NB4 (cell line): ENCODE data around the gene ZNF628.
A peak's percentile ranks its signal among the peaks of the same experiment; 100 is the strongest.

Experiments
- DNase-seq: peaks from one replicate; pipeline ENCODE4 v3.0.0; 2010; ENCODE audit warnings: low read depth
- H3K4me3 ChIP-seq: one replicate; pipeline ENCODE4 v1.5.1; 2011; ENCODE audit warnings: mild to moderate bottlenecking, low read depth, low read length, moderate library complexity
- MYC ChIP-seq: IDR thresholded peaks from 2 replicates; pipeline ENCODE4 v1.6.1; 2011; ENCODE audit warnings: low read depth, low read length
- POLR2A ChIP-seq: IDR thresholded peaks from 2 replicates; pipeline ENCODE4 v1.6.1; 2011; ENCODE audit warnings: mild to moderate bottlenecking; ENCODE audit not compliant: insufficient read length; ENCODE audit errors: extremely low read depth
- TF ChIP-seq, protein P1 (sequence below): IDR thresholded peaks from one replicate; pipeline ENCODE4 v1.5.1; 2012; ENCODE audit warnings: low read depth, low read length
- TF ChIP-seq, protein P2 (sequence below): IDR thresholded peaks from 2 replicates; pipeline ENCODE4 v1.6.1; 2011; ENCODE audit warnings: low read depth, low read length

Gene ZNF628

DNA sequence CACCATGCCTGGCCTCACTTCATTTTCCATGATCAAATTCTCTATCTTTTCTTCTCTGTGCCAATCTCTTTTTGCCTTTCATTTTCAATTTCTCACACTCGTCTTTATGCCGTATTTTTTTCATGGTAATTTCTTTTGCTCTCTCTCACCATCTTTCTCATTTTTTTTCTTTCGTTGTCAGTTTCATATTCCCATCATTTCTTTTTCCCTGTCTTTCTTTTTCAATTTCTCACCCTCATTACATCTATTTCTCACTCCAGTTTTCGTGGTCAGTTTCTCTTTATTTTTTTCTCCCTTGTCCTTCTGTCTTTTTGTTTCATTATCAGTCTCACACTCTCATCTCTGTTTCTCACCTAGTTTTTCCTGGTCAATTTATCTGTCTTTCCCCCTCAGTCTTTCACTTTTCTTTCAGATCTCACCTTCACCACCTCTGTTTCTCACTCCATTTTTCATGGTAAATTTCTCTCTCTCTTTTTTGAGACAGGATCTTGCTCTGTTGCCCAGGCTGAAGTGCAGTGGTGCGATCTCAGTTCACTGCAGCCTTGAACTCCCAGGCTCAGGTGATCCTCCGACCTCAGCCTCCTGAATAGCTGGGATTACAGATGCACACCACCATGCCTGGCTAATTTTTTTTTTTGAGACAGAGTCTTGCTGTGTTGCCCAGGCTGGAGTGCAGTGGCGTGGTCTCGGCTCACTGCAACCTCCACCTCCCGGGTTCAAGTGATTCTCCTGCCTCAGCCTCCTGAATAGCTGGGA is 26.0 kb downstream of the ZNF628 start:
- no peak overlapping the region for H3K4me3 ChIP-seq
- TF ChIP-seq, protein P1, sequence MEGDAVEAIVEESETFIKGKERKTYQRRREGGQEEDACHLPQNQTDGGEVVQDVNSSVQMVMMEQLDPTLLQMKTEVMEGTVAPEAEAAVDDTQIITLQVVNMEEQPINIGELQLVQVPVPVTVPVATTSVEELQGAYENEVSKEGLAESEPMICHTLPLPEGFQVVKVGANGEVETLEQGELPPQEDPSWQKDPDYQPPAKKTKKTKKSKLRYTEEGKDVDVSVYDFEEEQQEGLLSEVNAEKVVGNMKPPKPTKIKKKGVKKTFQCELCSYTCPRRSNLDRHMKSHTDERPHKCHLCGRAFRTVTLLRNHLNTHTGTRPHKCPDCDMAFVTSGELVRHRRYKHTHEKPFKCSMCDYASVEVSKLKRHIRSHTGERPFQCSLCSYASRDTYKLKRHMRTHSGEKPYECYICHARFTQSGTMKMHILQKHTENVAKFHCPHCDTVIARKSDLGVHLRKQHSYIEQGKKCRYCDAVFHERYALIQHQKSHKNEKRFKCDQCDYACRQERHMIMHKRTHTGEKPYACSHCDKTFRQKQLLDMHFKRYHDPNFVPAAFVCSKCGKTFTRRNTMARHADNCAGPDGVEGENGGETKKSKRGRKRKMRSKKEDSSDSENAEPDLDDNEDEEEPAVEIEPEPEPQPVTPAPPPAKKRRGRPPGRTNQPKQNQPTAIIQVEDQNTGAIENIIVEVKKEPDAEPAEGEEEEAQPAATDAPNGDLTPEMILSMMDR: no peak
- TF ChIP-seq POLR2A (no peak), MYC (no peak)
- TF ChIP-seq, protein P2, sequence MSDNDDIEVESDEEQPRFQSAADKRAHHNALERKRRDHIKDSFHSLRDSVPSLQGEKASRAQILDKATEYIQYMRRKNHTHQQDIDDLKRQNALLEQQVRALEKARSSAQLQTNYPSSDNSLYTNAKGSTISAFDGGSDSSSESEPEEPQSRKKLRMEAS: no peak
- no peak for DNase-seq

GRCh38 chr19:55503157-55503501 is 26.7 kb downstream of the ZNF628 start:
- DNase-seq: no peak
- H3K4me3 ChIP-seq: no peak overlapping the region

DNA sequence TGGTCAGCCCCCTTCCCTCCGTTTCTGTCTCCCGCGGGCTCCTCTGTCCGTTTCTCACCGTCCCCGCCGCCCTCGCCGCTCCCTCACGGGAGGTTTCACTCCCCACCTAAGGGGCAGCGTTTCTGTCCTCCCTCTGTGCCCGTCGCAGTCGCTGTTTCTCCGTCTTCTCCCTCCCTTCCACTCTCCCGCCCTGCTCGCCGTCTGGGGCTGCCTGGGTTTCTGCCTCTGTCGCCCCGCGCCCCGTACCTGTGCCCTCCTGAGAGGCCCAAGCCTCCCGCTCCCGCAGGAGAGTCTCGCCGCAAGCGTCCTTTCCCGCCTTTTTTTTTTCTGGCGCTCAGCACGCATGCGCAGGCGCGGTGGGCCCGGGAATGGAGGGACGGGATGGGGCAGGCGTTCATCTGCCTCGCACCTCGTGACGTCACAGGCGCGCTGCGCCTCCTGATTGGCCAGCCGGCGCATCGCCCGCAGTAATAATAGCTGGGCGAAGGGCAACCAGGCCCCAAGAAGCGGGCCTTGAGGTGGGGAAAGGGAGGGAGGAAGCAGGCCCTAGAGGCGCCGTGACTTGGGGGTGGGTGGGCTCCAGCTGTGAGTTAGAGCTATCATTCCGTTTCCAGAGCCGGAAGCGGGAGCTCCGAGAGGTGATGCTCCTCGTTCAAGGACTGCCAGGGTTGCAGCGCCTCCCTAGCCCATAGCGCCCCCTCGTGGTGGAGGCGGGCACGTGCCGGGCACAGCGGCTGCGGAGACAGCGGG is 27.3 kb downstream of the ZNF628 start:
- H3K4me3 ChIP-seq: no peak overlapping the region
- TF ChIP-seq MYC (peak; percentile 23; the same call in 1 of the 2 replicates), POLR2A (no peak)
- TF ChIP-seq, protein P1: peak; percentile 71
- TF ChIP-seq, protein P2: peak; percentile 90
- DNase-seq: peak; percentile 74

More at GRCh38 chr19:55503157-55503501, 26.7 kb downstream of the ZNF628 start:
- TF ChIP-seq, protein P1: no peak
- TF ChIP-seq, protein P2: no peak
- no peak for TF ChIP-seq POLR2A
- no peak for TF ChIP-seq MYC

DNA sequence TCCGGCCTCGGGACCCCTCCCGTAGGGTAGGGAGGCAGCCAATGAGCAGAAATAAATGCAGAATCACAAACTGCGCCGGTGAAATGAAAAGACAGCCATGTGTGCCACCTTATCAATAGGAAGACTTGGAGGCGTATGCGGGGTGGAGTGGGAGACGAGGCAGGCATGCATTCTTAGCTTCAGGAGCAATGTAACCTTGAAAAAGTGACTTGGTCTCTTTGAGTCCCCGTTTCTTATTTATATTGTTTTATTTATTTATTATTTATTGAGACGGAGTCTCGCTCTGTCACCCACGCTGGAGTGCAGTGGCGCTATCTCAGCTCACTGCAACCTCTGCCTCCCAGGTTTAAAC is 27.8 kb downstream of the ZNF628 start:
- no peak overlapping the region for H3K4me3 ChIP-seq
- DNase-seq: no peak
- TF ChIP-seq, protein P1: no peak
- TF ChIP-seq, protein P2: no peak
- TF ChIP-seq POLR2A (no peak), MYC (no peak)

- no peak for DNase-seq
- no peak for TF ChIP-seq MYC
- TF ChIP-seq, protein P1: no peak
- TF ChIP-seq POLR2A: no peak
- TF ChIP-seq, protein P2: no peak
- H3K4me3 ChIP-seq: no peak overlapping the region
Observed at GRCh38 chr19:55504981-55505380, 28.6 kb downstream of the ZNF628 start.
